GM12891 (cell line): ENCODE data around the gene MTERF2.
A peak's percentile ranks its signal among the peaks of the same experiment; 100 is the strongest.

Experiments used
- DNase-seq: peaks from one replicate; pipeline ENCODE4 v3.0.0; 2011; ENCODE audit warnings: low spot score; ENCODE audit not compliant: insufficient read length
- FAIRE-seq: peaks from 2 replicates; lab custom pipeline; 2011; peaks lifted over from hg19 to GRCh38; lab: Jason Lieb, UNC
- PAX5 ChIP-seq: IDR thresholded peaks from 2 replicates; pipeline ENCODE4 v1.6.1; 2011; ENCODE audit warnings: low read length, moderate library complexity, mild to moderate bottlenecking; ENCODE audit not compliant: insufficient read depth, severe bottlenecking
- POLR2A ChIP-seq: IDR thresholded peaks from 2 replicates; pipeline ENCODE4 v1.6.1; 2011; ENCODE audit warnings: low read depth, low read length, control low read depth
- POLR2AphosphoS5 ChIP-seq: IDR thresholded peaks from 2 replicates; pipeline ENCODE4 v1.6.1; 2011; ENCODE audit warnings: low read depth, low read length, control low read depth
- POU2F2 ChIP-seq: IDR thresholded peaks from 2 replicates; pipeline ENCODE4 v1.6.1; 2011; ENCODE audit warnings: low read depth, mild to moderate bottlenecking, control low read depth, low read length, moderate library complexity
- SPI1 ChIP-seq: IDR thresholded peaks from 2 replicates; pipeline ENCODE4 v1.6.1; 2011; ENCODE audit warnings: low read depth, low read length, control low read depth
- TAF1 ChIP-seq: IDR thresholded peaks from 2 replicates; pipeline ENCODE4 v1.6.1; 2011; ENCODE audit warnings: low read depth, low read length, control low read depth

MTERF2 gene

DNA sequence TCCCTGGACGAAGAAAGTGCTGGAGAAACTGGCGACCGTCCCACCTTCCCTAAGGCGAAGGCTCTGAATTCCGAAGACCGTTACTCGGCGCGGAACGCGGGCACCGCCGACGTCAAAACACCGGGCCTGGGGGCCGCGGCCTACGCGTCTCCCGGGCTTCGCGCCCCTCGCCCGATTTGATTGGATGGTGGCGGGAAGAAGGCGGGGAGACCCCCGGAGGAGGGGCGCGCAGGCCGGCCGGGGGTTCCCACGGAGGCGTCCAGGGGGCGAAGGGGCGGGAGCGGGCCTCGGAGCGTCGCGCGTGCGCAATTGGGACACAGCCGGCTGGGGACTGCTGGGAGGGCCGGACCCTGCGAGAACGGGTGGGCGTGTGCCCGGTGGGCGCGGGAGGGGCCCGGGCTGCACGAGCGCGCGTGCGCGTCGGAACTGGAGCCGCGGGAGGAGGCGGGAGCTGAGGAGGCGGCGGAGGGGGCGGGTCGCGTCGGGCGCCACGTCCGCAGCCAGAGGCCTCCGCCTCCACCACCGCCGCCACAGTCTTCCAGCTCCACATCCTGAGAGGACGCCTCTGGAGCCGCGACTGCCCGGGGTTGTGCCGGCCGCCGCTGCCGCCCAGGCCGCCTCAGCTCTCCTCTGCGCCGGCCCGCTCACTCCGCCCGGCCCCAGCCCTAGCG lies 31.4 kb downstream of the MTERF2 start, which contains the start of gene TMEM263:
Gene TMEM263, plus strand, starts transcription at position 531 of the 671 bp plus-strand sequence. CDS start 11,210 bp downstream, outside the sequence.
- TF ChIP-seq SPI1, result no peak
- no peak for TF ChIP-seq POU2F2
- TF ChIP-seq TAF1, result peak; percentile 70; the same call in 1 of the 2 replicates
- TF ChIP-seq PAX5, result no peak
- peak; percentile 71 for TF ChIP-seq POLR2AphosphoS5
- TF ChIP-seq POLR2A, result peak; percentile 74
- FAIRE-seq (peak; percentile 94), DNase-seq (peak; percentile 86)

GRCh38 chr12:106954462-106955376 lies 32.2 kb downstream of the MTERF2 start:
- TF ChIP-seq POLR2AphosphoS5 (no peak), POLR2A (no peak), PAX5 (no peak), POU2F2 (no peak), TAF1 (no peak), SPI1 (no peak)
- FAIRE-seq (peak; percentile 26), DNase-seq (no peak)

GRCh38 chr12:106953352-106954250 lies 33.3 kb downstream of the MTERF2 start:
- no peak for FAIRE-seq

GRCh38 chr12:106950591-106950990 lies 36.4 kb downstream of the MTERF2 start:
- no peak for TF ChIP-seq PAX5
- TF ChIP-seq TAF1, result no peak
- no peak for TF ChIP-seq SPI1
- TF ChIP-seq POU2F2, result no peak
- TF ChIP-seq POLR2AphosphoS5, result no peak
- no peak for FAIRE-seq
- no peak for DNase-seq

More at GRCh38 chr12:106953352-106954250, 33.3 kb downstream of the MTERF2 start:
- DNase-seq, result no peak
- TF ChIP-seq POU2F2 (no peak), TAF1 (no peak), POLR2A (no peak), PAX5 (no peak), POLR2AphosphoS5 (no peak), SPI1 (no peak)

DNA sequence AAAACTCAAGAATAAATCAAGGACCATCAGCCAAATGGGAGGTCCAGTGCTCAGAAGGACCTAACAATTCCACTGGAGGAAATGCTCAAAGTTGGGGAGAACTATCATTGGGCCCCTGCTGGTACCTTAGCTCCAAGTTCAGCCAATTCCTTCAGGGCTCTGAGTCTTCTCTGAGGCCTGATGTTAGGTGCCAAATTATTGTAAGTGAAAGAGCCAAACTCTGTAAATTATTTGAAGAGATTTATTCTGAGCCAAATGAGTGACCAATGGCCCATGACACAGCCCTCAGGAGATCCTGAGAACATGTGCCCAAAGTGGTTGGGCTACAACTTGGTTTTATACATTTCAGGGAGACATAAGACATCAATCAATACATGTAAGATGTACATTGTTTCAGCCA lies 39.5 kb downstream of the MTERF2 start:
- TF ChIP-seq POLR2A (no peak), POU2F2 (no peak), PAX5 (no peak), TAF1 (no peak), SPI1 (no peak), POLR2AphosphoS5 (no peak)
- no peak for DNase-seq
- FAIRE-seq, result no peak

- FAIRE-seq (no peak), DNase-seq (no peak)
- no peak for TF ChIP-seq SPI1
- no peak for TF ChIP-seq POU2F2
- TF ChIP-seq TAF1, result no peak
- no peak for TF ChIP-seq PAX5
- TF ChIP-seq POLR2AphosphoS5, result no peak
- TF ChIP-seq POLR2A, result no peak
These were observed 41.6 kb downstream of the MTERF2 start for GRCh38 chr12:106945261-106945851.

- FAIRE-seq (no peak), DNase-seq (no peak)
- no peak for TF ChIP-seq POLR2AphosphoS5
- no peak for TF ChIP-seq POLR2A
- no peak for TF ChIP-seq PAX5
- no peak for TF ChIP-seq SPI1
- no peak for TF ChIP-seq POU2F2
- TF ChIP-seq TAF1, result no peak
These were observed 44.2 kb downstream of the MTERF2 start for GRCh38 chr12:106942775-106943174.

DNA sequence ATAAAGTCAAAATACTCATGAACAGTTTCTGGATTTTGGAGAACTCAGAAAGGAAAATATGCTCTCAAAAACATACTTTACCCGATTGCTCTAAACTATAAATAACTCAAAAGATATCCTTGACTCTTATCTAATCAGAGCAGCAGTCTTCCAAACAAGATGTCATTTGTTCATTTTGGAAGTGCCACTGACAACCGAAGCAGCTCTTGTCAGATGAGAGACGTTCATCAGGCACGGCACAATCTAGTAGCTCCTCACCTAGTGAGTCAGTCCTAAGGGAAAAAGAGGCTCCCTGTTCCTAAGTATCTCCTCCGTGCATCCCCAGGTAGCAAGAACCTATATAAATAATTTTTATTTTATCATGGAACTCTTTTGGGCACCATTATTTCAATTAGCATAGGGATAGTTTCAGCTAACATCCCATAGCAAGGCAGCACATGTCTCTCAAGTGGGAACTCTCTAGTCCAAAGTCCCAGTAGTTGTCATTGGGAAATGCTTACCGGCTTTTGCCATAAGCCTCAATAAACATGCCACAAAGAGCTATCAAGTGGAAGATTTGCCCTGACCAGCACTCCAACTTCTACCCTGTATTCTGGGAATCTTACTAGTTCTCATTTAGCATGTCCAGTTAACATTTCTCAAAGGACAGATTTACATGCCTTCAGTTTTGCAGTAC lies 45.3 kb downstream of the MTERF2 start:
- no peak for FAIRE-seq
- no peak for DNase-seq
- TF ChIP-seq PAX5, result no peak
- TF ChIP-seq POLR2AphosphoS5, result no peak
- TF ChIP-seq POLR2A, result no peak
- TF ChIP-seq POU2F2, result no peak
- TF ChIP-seq SPI1, result no peak
- TF ChIP-seq TAF1, result no peak
